ENCODE results near the gene TMEM79. TPM values are rescaled to one million over a fixed set of nuclear protein-coding genes. Genes with fewer than 3 reads are reported as not detected.
A peak's percentile ranks its signal among the peaks of the same experiment; 100 is the strongest.

TMEM79 gene
- total RNA-seq, 1 donor, result 1.4 TPM

DNA sequence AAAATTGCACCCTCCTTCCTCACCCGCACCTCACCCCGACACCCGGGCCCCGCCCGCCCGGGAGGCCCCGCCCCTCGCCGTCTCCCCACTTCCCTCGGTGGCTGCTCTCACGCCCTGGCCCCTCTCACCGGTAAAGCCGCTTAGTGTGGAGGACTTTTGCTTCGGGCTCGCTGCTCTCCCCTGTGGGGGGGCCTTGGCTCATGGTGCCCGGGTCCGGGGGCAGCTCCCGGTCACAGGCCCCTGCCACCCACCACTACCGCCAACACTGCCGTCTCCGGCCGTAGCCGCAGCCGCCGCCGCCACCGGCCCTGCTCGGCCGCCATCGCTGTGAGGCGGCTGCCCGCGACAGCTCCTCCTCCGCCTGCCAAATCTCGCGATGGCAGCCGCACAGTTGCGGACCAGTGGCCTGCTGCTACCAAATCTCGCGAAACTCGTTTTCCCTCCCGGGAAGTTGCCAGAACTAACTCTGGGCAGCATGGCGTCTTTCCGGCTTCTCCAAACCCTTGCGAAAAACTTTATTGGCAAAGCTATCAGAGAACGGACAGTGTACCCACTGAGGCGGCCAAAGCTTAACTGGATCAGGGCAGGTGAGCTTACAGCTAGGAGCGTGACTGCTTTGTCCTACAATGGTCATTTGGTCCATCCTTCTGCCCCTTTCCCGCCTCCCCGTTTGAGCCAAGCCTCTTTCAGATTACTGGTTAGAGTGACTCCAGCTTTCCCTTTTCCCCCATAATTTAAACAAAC lies 1.5 kb upstream of the TMEM79 start, which contains the start of gene SMG5:
Gene SMG5 (minus strand): TSS at position 347 of the 744 bp plus-strand sequence. CDS start 145 bp downstream, at position 202.
- H3K4me1 ChIP-seq (ENCODE audit: insufficient read depth, low read length), result peaks cover 31% of the 10 kb centered on the region
- peaks cover 41% of the 10 kb centered on the region for H4K20me1 ChIP-seq (ENCODE audit: insufficient read depth, low read length)
- no peaks in the 10 kb centered on the region for H3K9me3 ChIP-seq (ENCODE audit: low read depth, low read length)
- peak within 1 kb of the TSS; percentile 99 for H3K4me2 ChIP-seq (ENCODE audit: insufficient read depth, low read length)
- TF ChIP-seq, protein P1, sequence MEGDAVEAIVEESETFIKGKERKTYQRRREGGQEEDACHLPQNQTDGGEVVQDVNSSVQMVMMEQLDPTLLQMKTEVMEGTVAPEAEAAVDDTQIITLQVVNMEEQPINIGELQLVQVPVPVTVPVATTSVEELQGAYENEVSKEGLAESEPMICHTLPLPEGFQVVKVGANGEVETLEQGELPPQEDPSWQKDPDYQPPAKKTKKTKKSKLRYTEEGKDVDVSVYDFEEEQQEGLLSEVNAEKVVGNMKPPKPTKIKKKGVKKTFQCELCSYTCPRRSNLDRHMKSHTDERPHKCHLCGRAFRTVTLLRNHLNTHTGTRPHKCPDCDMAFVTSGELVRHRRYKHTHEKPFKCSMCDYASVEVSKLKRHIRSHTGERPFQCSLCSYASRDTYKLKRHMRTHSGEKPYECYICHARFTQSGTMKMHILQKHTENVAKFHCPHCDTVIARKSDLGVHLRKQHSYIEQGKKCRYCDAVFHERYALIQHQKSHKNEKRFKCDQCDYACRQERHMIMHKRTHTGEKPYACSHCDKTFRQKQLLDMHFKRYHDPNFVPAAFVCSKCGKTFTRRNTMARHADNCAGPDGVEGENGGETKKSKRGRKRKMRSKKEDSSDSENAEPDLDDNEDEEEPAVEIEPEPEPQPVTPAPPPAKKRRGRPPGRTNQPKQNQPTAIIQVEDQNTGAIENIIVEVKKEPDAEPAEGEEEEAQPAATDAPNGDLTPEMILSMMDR (IDR thresholded peaks at IDR 0.05; ENCODE audit: extremely low read depth, low read depth, low read length), result no peak
- H3K27me3 ChIP-seq (ENCODE audit: insufficient read depth, low read length), result no peaks in the 10 kb centered on the region
- peak within 1 kb of the TSS; percentile 71 for H3K27ac ChIP-seq (ENCODE audit: low read depth, low read length)
- H2AFZ ChIP-seq (ENCODE audit: low read length), result peak within 1 kb of the TSS; percentile 91
- H3K79me2 ChIP-seq (ENCODE audit: insufficient read depth, low read length), result peaks cover 50% of the 10 kb centered on the region
- DNase-seq (ENCODE audit: insufficient read length, low spot score, missing footprints), result peak; percentile 99
- H3K4me3 ChIP-seq (ENCODE audit: insufficient read depth, low read length), result peak within 1 kb of the TSS; percentile 82
- peaks cover 17% of the 10 kb centered on the region for H3K36me3 ChIP-seq (ENCODE audit: insufficient read depth, low read length)

DNA sequence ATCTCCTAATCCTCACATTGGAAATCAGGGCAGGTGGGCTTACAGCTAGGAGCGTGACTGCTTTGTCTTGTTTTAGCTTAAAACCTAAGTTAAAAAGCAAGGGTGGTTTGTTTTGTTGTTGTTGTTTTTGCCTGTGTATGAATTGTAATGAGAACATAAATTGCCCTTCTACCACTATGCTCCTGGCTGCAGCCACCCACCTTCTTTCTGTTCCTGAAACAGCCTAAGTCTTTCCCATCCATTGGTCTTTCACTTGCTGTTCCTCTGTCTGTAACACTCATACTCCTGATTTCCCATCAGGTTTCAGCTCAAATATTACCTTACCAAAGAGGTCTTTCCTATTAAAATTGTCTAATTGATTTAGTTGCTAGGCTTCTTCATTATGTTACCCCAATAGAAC lies 604 bp upstream of the TMEM79 start:
- TF ChIP-seq, protein P1 (IDR thresholded peaks at IDR 0.05; ENCODE audit: extremely low read depth, low read depth, low read length), result no peak
- H3K36me3 ChIP-seq (ENCODE audit: insufficient read depth, low read length), result peaks cover 10% of the 10 kb centered on the region
- H3K79me2 ChIP-seq (ENCODE audit: insufficient read depth, low read length), result peaks cover 42% of the 10 kb centered on the region
- H3K4me3 ChIP-seq (ENCODE audit: insufficient read depth, low read length), result peak overlapping the region; percentile 82
- H3K4me2 ChIP-seq (ENCODE audit: insufficient read depth, low read length), result peak overlapping the region; percentile 99
- no peak for DNase-seq (ENCODE audit: insufficient read length, low spot score, missing footprints)
- peaks cover 34% of the 10 kb centered on the region for H4K20me1 ChIP-seq (ENCODE audit: insufficient read depth, low read length)
- H3K9me3 ChIP-seq (ENCODE audit: low read depth, low read length), result no peaks in the 10 kb centered on the region
- no peaks in the 10 kb centered on the region for H3K27me3 ChIP-seq (ENCODE audit: insufficient read depth, low read length)
- peaks cover 31% of the 10 kb centered on the region for H3K4me1 ChIP-seq (ENCODE audit: insufficient read depth, low read length)
- peak overlapping the region; percentile 91 for H2AFZ ChIP-seq (ENCODE audit: low read length)
- H3K27ac ChIP-seq (ENCODE audit: low read depth, low read length), result peak overlapping the region; percentile 71

DNA sequence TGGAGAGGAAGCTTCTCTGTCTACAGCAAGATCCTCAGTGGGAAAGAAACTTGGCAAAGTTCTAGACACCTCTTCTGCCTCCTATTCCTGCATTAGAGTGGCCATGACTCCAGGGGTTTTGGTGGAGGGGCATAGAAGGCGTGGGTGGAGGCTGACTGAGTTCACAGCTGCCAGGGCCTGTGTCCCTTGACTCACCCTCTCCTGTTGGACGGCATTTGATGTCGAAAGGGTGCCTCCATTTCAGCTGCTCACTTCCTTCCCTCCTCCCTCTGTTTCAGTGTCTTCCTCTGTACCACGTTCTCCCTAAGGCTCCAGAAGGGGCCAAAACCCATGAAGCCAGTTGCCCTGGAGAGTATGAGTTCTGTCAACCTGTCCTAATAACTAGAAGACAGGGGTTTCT lies 632 bp downstream of the TMEM79 start:
- TF ChIP-seq, protein P1 (IDR thresholded peaks at IDR 0.05; ENCODE audit: extremely low read depth, low read depth, low read length), result no peak
- H3K4me2 ChIP-seq (ENCODE audit: insufficient read depth, low read length), result peak overlapping the region; percentile 3
- H3K4me1 ChIP-seq (ENCODE audit: insufficient read depth, low read length), result peaks cover 31% of the 10 kb centered on the region
- H3K4me3 ChIP-seq (ENCODE audit: insufficient read depth, low read length), result no peak overlapping the region
- peaks cover 9% of the 10 kb centered on the region for H3K36me3 ChIP-seq (ENCODE audit: insufficient read depth, low read length)
- no peak overlapping the region for H2AFZ ChIP-seq (ENCODE audit: low read length)
- H4K20me1 ChIP-seq (ENCODE audit: insufficient read depth, low read length), result peaks cover 24% of the 10 kb centered on the region
- H3K9me3 ChIP-seq (ENCODE audit: low read depth, low read length), result no peaks in the 10 kb centered on the region
- H3K79me2 ChIP-seq (ENCODE audit: insufficient read depth, low read length), result peaks cover 30% of the 10 kb centered on the region
- no peaks in the 10 kb centered on the region for H3K27me3 ChIP-seq (ENCODE audit: insufficient read depth, low read length)
- H3K27ac ChIP-seq (ENCODE audit: low read depth, low read length), result peak overlapping the region; percentile 34
- no peak for DNase-seq (ENCODE audit: insufficient read length, low spot score, missing footprints)

DNA sequence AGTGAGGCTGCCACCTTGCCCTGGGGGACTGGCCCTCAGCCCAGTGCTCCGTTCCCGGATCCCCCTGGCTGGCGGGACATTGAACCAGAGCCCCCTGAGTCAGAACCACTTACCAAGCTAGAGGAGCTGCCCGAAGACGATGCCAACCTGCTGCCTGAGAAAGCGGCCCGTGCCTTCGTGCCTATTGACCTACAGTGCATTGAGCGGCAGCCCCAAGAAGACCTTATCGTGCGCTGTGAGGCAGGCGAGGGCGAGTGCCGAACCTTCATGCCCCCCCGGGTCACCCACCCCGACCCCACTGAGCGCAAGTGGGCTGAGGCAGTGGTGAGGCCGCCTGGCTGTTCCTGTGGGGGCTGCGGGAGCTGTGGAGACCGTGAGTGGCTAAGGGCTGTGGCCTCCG lies 1.3 kb downstream of the TMEM79 start:
- Histone ChIP-seq H3K79me2 (ENCODE audit: insufficient read depth, low read length) (peaks cover 23% of the 10 kb centered on the region), H3K4me2 (ENCODE audit: insufficient read depth, low read length) (no peak overlapping the region), H4K20me1 (ENCODE audit: insufficient read depth, low read length) (peaks cover 17% of the 10 kb centered on the region), H3K36me3 (ENCODE audit: insufficient read depth, low read length) (peaks cover 11% of the 10 kb centered on the region), H3K9me3 (ENCODE audit: low read depth, low read length) (no peaks in the 10 kb centered on the region), H3K27ac (ENCODE audit: low read depth, low read length) (no peak overlapping the region), H2AFZ (ENCODE audit: low read length) (no peak overlapping the region), H3K4me1 (ENCODE audit: insufficient read depth, low read length) (peaks cover 31% of the 10 kb centered on the region), H3K4me3 (ENCODE audit: insufficient read depth, low read length) (no peak overlapping the region), H3K27me3 (ENCODE audit: insufficient read depth, low read length) (no peaks in the 10 kb centered on the region)
- TF ChIP-seq, protein P1 (IDR thresholded peaks at IDR 0.05; ENCODE audit: extremely low read depth, low read depth, low read length), result no peak
- no peak for DNase-seq (ENCODE audit: insufficient read length, low spot score, missing footprints)
